GM21360 (cell line): Measurements from ENCODE around the gene HMX2.

Experiments used
- ATAC-seq: cut with Tn5 transposase; IDR thresholded peaks from one replicate; pipeline ENCODE4 v1.9.1; 2021; ENCODE audit warnings: mild to moderate bottlenecking, moderate library complexity; ENCODE audit not compliant: unreplicated experiment

The HMX2 gene

DNA sequence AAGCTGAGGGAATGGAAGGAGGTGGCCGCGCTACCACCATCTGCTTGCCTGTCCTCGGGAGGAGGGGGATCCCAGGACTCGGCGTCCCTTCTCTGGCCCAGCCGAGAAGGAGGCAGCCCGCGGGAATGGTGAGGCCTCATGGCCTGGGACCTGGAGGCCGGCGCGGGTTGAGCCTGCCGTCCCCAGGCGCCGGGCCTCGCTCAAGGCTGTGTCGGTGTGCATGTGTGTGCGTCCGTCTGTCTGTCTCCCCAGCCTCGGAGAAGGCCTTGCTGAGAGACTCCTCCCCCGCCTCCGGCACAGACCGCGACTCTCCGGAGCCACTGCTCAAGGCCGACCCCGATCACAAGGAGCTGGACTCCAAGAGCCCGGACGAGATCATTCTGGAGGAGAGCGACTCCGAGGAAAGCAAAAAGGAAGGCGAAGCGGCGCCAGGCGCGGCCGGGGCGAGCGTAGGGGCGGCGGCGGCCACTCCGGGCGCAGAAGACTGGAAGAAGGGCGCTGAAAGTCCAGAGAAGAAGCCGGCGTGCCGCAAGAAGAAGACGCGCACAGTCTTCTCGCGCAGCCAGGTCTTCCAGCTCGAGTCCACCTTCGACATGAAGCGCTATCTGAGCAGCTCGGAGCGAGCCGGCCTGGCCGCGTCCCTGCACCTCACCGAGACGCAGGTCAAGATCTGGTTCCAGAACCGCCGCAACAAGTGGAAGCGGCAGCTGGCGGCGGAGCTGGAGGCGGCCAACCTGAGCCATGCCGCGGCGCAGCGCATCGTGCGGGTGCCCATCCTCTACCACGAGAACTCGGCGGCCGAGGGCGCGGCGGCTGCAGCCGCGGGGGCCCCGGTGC, 10.9 kb upstream of the HMX2 start:
- ATAC-seq, result no peak

DNA sequence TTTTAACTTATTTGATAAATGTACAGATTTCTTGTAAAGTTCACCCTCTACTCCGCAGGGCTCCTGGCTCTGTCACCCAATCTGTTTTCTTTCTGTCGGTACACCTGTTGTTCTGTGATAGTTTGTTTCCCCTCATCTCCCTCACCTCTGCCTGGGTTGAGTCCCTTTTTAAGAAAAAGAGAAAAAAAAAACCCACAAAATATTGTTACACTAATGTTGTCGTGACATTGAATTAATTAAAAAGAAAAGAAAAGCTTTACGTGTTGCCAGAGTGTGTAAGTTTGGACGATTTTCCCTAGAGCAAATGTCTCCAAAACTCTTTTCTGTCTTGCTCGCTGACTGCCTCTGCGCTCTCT, 8.8 kb upstream of the HMX2 start:
- ATAC-seq, result no peak

DNA sequence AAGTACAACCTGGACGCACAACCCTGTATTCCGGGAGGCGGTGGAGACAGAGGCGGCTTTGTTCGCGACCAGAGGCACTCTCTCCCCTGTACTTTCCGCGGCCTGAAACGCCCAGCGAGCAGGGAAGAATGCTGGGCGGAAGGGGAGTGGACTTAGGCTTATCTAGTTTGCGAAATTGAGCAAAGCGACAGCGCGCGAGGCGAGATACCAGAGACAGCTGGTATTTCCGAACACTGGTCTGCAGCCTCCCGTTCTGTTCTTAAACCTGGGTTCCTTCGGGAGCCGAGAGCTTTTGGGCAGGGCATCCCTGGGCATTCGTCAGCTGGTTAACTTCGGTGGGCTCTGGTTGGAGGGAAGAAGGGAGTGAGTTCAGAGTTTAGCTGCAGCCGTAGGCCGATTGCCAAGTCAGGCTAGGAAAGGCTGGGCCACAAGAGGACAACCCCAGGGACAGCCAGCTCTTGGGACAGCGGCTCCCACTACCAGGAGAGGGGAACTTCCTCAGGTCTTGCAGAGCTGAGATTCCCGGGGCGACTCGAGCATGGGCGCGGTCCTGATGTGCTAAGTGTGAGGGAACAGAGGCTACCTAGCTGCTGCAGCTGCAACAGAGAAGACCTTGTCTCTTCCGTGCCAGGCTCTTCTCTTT, 8.3 kb upstream of the HMX2 start:
- no peak for ATAC-seq

DNA sequence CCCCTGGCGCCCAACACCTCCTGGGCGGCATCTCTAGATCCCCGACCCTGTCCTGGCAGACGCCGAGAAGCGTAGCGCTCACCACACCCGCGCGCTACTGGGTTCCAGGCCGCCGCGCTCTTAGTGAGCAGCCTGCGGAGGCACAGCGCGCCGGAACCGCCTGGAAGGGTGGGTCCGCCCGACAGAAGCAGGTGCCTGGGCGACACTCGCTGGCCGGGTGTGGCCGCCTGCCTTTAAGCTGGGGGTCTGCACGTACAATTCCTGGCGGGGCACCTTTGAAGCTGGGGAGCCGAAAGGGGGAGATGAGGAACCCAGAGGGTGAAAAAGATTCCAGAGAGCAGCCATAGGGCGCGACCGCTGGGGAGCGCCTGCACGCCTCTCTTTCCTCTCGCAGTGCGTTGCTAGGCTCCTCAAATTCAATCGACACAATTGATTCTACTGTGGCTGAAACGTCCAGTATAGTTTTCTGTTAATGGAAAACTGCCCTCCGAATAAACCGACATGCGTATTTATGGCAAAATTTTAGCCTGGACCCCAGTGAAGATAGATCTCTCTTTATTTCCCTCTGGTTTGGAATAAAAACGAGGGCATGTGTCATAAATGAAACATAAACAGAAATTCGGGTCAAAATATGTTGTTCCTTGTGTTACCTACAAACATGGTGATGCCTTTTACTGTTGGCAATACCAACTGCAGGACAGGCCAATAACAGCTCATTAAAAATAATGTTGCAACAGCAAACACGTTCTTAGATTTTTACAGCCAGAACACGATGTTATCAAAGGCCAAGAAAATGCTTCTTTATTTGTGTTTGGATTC, 7.6 kb upstream of the HMX2 start:
- ATAC-seq, result no peak

DNA sequence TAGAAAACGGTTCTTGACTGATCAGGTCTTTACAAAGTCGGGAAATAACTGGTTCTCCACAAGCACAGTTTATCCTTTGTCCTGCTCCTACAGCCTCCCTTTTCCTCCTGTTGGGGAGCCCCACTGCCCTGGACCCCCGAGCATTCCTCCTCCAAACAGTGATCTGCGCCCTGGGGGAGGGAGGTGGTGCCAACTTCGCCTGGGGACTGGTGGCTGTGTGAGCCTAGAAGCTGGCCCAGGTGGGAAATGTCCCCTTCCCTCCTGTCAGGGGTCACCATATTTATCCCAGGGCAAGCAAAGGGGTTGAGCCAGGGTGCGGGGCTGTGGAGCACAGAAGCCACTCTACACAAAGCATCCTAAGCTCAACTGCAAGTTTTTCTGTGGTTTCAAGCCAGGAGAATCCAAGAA, 6.9 kb upstream of the HMX2 start:
- no peak for ATAC-seq

DNA sequence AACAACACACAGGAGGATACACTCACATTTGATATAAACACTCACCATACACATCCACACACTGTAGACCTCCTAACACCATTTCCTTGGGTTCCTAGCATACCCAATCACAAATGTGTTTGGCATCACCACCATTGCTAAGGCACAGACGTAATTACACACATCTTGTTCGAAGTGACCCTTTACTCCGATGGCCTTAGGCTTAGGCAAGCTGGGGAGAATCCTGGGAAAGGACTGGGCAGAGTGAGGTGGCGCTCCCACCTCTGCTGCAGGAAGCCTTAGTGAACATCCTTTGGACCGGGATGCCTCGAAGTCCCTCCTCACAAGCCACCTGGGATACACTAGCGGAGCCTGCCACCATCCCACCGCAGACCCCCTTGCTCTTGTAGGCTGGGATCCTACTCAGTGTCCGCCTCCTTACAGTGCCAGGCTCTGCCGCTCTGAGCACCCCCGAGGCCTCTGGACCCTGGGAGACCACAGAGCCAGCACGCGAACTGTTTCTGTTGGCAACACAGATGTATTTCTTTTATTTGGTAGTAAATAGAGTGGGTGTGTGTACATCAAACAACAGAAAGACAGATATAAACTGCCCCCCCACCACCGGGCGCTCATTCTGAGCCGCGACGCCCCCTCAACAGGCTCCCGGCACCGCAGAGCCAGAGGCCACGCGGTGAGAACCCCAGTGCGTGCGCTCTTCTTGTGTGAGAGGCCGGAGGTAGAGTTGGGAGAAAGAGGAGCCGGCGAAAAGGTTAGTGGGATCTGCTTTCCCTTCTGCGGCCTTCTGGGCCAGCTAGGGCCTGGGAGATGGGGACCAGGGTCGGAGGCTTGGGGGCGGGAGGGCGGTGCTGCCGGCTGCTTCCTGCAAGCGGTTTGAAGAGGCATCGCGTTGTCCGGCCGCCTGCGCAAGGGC, 5.9 kb upstream of the HMX2 start:
- no peak for ATAC-seq

DNA sequence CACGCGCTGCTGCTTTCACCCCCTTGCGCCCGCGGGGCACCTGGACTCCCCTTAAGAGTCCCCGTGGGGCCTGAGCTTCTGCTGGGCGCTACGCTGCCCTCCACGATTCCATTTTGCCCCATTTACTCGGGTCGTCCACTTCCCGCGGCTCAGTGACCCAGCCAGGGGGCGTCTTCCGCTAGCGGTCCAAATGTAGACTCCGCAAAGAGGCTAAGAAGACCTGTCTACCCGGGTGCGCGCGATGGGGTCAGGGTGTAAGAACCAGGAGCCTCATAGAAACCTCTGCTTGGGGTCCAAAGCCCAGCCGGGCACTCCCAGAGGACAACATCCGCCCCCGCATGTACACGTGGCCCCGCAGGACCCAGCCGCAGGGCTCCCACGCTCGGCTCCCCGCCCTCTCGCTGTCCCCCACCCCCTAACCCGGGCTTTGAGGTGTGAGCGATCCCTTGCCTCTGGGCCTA, 5.2 kb upstream of the HMX2 start:
- no peak for ATAC-seq

DNA sequence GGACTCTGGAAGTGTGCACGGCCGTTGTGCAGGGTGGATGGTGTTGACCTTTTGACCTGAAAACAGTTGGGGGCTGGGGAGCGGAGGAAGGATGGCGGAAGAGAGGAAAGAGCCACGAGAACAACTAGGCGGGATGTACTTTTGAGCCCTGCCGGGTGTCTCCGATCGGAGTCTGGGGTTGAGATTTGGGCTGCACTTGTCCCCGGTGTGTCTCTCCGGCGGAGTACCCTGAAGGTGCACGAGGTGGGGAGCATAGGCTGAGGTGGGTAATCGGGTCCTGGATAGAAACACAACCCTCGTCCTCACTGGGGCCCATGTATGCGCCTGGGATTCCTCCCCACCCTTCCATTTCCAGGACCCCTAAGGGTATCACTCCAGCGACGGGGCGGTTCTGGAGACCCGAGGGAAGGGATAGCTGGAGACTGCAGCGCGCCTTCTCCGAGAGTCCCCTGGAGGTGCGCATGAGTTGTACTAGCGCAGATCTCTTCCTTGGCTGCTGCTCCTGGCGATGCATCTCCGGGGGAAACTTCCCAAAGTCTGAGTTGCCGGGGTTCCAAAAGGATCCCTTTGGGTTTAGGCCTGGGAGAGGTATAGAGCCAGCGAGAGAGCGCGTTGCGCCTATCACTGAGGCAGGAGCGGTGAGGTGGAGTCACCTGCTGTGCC, 4.6 kb upstream of the HMX2 start:
- no peak for ATAC-seq

DNA sequence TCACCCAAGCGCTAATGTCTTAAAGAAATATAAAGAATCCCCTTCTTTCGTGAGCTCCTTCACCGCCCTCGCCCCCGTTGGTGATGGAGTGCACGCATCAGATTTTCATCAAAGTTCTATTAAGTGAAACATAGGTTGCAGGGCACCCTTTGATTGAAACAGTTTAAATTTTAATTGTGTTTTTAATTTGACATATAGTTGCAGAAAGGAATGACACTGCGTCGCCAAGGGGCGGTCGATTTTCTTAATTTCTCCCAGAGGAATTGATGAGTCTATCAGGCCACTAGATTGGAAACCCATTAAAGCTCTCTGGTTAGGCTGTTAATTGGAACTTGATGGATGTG, 4.1 kb upstream of the HMX2 start:
- no peak for ATAC-seq

DNA sequence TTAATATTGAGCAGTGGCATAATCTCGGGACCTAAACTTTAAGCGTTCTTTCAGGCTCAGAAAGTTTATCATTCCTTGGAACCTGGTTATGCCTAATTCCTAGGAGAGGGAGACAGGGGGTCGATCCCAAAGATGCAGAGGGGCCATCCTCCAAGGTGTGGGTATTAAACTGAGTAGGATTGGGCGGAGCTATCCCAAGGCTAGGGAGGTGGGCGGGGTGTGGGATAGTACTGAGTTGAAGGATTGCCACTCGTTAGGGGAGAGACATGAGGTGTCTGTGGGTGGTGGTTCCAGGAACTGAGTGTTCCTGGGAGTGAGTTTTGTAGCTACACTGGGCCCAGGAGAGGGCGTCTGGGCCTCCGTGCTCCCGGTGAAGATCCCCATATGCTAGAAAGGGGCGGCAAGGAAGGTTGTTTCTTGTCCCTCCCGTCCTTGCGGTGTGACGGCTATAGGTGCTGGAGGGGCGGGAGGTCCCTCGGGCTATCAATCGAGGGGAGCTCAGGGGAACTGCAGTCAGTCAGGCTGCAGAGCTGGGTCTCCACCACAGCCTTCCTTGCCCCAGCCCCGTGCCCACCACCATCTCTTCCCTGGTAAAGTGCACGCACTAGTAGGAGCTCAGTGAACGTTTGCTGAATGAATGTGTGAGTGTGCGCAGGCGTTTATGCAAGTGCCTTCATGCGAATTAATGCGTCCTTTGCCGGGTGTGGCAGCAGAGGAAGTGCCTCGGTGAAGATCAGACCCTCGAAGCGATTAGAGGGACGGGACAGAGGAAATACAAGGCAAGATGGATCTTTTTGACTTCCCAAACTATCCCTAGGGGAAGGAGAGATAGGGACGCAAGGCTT, 3.0 kb upstream of the HMX2 start:
- ATAC-seq, result no peak

DNA sequence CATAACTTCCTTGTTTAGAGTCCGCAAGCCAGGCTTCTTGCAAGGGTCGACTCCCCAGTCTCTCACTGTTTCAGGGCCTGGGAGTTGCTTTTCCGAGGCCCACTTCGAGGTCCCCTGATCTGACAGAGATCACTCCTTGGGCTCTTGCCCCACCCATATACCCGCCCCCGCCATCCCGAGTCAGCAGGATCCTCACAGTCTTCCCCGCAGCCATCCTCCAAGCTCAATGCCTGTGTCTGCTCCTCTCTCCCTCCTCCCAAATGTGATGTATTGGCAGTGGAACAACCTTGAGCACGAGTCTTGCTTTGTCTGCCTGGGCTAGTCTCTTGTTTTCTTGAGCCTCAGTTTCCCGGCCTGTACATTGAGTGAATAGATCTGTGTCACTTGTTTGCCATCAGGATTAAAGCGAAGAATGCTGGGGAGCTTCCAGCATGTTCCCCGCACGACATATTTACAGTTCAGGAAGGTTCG, 2.4 kb upstream of the HMX2 start:
- no peak for ATAC-seq

DNA sequence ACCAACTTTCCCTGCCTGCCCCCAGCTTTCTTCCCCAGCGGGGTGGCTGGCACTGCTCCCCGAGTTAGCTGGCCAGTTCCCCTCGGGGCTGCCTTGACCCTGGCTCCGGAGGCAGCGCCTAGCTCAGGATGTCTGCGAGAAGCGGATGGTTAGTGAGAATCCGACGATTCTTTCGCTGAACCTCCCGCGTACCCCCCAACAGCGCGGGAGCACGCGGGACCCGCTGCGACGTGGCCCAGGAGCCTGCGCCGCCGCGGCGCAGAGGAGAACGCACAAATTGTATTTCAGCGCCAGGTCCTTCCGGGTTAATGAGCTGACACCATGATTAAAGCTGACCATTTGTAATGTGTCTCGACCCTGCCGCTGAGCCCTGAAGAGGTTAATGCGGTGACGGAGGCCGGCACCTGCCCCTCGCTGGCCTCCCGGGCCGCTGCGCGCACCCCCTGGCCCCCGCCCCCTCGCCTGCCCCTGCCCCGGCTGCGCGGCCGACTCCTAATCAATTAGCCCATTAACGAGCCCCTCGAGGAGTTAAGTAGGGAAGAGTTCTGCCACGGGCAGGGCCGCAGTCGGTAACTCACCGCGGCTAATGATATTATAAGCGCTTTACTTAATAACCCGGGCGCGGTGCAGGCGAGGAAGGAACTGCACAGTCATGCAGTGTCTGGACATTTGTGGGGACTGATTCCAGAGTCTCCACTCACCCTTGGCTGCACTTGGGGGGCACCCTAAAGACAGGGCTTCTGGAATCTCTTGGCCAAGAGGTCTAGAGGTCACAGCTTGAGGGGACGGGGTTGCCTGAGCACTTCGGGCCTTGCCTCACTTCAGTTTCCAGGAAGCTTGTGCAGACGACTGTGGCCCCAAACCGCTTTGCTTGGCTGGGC, 1.7 kb upstream of the HMX2 start:
- no peak for ATAC-seq

DNA sequence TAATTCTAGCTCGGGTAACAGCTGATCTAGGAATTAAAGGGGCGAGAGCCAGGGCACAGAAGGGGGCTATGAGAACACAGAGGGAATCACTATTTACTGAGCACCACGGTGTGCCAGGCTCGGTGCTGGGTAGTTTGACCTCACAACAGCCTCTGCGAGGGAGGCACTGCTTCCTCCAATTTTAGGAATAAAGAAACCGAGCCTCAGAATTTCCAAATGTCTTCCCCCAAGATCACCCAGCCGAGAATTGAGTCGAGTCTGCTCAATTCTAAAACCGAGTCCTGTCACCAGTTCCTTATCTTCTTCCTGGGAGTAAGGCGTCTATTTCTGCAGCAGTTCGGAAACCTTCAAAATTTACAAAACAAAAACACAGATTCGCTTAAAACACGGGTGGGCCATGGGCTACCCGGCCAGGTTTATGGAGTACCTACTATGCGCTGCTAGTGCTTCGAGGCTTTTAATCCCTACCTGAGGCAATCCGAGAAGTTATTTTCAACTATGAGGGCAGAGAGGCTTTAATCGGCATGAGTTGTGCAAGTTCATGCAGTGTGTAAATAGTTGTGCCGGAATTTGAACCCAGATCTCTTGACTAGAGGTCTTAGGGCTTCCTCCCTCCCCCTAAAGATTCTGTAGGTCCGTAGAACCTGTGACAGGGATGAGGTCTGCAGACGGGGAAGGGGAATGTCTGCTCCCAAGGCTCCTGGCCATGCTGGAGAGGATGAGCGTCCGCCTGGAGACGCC, 872 bp upstream of the HMX2 start:
- ATAC-seq, result no peak

DNA sequence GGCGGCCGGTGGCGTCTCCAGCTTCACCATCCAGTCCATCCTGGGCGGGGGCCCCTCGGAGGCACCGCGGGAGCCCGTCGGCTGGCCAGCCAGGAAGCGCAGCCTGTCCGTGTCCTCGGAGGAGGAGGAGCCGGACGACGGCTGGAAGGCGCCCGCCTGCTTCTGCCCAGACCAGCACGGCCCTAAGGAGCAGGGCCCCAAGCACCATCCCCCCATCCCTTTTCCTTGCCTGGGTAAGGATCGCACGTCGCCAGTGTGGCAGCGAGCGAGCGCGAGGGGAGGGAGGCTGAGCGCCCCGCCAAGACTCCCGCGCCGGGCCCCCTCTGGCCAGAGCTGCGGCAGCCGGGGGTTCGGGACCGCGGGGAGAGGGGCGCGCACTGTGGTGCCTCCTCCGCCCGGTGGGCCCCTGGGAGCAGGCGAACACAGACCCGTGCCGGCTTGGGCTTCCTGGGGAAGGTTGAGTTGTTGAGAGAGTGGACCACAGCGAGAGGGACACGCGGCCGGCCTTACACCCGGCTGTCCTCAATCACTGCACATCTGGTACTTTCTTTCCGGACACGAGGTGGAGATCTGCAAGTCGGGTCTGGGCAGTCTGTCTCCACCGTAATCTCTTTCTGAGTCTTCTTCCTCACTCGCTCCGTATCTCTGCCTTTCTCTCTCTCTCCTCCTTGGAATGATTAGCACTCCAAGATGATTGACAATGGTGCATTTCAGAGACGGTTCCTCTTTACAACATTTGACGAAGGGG, 652 bp downstream of the HMX2 start:
- no peak for ATAC-seq

DNA sequence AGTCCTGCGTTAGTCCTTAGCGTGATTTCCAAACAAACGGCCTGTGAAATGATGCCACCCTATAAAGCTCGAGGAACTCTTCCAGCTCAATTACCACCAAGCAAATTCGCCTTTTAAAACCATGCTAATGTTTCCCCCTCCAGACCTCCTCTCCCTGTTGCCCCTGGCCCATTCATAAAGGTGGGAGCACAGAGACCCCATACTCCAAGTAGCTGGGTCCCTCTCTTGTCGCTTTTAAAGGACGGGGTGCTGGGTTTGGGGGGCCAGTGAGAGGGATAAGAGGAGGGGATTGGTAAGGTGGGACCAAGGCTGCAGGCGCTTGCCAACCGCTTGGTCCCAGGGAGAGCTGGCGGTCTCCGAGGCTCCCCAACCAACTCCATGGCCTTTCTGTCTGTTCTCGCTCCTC, 1.2 kb downstream of the HMX2 start:
- no peak for ATAC-seq

DNA sequence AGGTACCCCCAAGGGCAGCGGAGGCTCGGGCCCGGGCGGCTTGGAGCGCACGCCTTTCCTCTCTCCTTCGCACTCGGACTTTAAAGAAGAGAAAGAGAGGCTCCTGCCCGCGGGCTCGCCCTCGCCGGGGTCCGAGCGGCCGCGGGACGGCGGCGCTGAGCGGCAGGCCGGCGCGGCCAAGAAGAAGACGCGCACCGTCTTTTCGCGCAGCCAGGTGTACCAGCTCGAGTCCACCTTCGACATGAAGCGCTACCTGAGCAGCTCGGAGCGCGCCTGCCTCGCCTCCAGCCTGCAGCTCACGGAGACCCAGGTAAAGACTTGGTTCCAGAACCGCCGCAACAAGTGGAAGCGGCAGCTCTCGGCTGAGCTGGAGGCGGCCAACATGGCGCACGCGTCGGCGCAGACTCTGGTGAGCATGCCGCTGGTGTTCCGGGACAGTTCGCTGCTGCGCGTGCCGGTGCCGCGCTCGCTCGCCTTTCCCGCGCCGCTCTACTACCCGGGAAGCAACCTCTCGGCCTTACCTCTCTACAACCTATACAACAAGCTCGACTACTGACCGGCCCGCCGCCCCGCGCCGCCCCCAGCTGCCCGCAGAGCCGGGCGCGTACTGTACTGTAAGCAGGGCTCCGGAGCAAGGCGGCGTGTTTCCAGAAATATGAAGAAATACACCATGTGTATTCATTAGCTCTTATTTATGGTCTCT, 1.8 kb downstream of the HMX2 start:
- ATAC-seq, result no peak
